ENCODE results near the gene DNAH5.
"Not testable (repeated sequence)": the region's sequence is repeated elsewhere in the genome, so short reads cannot be mapped to it uniquely, and the experiment has no call there.

Gene DNAH5, protein sequence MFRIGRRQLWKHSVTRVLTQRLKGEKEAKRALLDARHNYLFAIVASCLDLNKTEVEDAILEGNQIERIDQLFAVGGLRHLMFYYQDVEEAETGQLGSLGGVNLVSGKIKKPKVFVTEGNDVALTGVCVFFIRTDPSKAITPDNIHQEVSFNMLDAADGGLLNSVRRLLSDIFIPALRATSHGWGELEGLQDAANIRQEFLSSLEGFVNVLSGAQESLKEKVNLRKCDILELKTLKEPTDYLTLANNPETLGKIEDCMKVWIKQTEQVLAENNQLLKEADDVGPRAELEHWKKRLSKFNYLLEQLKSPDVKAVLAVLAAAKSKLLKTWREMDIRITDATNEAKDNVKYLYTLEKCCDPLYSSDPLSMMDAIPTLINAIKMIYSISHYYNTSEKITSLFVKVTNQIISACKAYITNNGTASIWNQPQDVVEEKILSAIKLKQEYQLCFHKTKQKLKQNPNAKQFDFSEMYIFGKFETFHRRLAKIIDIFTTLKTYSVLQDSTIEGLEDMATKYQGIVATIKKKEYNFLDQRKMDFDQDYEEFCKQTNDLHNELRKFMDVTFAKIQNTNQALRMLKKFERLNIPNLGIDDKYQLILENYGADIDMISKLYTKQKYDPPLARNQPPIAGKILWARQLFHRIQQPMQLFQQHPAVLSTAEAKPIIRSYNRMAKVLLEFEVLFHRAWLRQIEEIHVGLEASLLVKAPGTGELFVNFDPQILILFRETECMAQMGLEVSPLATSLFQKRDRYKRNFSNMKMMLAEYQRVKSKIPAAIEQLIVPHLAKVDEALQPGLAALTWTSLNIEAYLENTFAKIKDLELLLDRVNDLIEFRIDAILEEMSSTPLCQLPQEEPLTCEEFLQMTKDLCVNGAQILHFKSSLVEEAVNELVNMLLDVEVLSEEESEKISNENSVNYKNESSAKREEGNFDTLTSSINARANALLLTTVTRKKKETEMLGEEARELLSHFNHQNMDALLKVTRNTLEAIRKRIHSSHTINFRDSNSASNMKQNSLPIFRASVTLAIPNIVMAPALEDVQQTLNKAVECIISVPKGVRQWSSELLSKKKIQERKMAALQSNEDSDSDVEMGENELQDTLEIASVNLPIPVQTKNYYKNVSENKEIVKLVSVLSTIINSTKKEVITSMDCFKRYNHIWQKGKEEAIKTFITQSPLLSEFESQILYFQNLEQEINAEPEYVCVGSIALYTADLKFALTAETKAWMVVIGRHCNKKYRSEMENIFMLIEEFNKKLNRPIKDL (N-terminal part only)

DNA sequence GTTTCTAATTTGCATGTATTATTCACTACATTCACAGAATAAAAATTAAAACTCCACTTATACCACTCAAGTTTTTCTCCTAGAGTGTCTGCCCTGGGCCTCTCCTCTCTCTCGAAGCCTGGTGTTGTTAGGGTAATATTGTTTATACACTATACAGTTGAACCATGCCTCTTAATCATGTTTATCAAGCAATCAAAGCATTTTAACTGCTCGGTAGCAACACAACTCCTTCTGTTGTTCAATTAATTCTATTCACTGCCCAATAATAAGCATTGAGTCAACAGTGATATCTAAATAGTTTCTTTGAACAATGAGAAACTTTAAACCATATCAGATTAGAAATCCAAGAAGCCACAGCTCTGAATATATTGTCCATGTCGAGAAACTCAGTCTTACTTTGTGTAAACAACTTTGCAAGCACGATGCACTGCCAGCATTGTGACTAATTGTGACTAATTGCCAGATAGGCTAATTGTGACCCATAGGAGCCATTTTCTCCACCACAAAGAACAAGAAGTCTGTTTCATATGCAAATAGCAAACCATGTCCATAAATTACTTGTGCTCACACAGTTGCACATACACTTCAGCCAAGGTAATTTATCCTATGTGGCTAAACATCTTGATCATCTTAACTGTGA, at the start of gene DNAH5:
Gene DNAH5, minus strand, starts transcription at position 129 of the 640 bp plus-strand sequence. CDS start 250 bp downstream, outside the sequence.
- DNase-seq, result no peak

DNA sequence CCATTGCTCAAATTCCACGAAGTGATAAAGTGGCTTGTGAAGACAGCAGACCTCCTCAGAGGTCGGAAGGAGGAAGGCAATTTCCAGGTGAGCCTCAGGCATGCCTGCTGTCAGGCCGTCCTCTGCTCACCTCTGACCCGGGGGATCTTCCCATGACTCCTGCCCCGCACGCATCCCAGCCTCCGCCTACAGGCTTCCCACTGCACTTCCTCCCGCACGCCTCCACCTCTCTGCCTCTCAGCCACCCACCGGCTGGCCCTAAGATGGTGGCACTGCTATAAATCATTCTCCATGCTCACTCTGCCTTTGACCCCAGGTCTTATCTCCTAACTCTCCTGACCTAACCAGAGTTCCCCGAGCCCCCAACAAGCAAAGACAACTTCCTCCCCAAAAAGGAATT, 49.4 kb upstream of the DNAH5 start:
- no peak for DNase-seq

DNA sequence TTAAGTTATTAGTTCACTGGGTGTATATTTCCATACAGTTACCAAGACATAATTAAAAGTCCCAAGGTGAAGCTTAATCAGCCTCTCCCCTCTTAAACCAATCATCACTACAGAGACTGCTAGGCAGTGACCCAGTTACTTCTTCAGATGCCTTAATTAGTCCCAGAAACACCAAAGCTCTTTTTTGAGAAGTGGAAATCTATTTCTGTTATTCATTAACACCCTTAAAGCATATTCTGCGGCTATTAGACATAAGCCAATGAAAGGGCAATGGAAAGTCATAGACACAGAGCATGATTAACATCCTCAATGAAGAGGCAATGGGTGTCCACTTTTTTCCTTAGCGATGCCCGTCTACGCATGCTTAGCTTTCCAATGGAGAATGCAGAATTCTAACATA, 48.3 kb upstream of the DNAH5 start:
- no peak for DNase-seq

DNA sequence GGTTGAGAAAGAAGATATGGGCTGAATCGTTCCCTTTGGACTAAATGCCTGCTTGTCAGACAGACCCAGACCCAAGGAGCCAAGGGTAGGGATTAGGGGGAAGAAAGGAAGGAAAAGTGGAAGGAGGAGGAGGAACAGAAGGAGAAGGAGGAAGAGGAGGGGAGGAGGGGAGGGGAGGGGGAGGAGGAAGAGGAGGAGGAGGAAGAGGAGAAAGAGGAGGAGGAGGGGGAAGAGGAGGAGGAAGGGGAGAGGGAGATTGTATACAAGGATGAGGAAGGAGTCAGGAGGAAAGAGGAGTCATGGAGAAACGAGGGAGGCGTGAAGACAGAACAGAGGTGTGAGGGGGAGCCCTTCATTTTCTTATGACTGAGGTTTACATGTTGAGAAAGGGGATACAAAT, 46.9 kb upstream of the DNAH5 start:
- no peak for DNase-seq

DNA sequence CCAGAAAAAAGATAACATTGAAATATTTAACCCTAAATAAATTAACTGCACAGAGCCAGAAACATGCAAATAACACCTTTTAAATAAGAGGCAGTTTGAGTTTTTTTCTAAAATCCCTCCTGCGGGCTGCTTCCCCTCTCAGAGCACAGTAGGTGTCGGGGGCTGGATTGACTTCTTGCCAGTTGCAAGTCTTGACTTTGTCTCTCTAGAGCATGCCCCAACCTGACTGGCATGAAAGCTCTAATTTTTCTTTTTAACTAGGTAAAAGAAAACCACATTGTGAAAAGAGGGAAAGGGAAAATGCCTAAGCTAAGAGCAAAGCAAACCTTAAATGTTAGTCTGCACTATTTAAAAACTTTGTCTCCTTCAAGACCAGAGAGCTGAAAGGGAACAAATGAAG, 46.4 kb upstream of the DNAH5 start:
- DNase-seq, result no peak

DNA sequence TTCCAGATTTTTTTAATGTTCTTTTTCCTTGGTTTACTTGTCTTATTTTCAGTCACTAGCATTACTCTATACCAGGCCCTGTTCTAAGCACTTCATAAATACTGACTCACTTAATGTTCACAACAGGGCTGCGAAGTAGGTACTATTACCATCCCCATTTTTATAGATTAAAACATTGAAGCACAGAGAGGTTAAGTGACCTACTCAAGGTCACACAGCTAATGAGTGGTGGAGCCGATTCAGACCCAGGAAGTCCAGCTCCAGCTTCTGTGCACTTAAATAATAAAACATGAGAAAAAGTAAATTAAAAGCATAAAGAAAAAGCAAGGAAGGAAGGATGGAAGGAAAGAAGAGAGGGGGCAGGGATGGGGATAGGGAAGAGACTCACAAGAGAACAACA, 45.3 kb upstream of the DNAH5 start:
- no peak for DNase-seq

DNA sequence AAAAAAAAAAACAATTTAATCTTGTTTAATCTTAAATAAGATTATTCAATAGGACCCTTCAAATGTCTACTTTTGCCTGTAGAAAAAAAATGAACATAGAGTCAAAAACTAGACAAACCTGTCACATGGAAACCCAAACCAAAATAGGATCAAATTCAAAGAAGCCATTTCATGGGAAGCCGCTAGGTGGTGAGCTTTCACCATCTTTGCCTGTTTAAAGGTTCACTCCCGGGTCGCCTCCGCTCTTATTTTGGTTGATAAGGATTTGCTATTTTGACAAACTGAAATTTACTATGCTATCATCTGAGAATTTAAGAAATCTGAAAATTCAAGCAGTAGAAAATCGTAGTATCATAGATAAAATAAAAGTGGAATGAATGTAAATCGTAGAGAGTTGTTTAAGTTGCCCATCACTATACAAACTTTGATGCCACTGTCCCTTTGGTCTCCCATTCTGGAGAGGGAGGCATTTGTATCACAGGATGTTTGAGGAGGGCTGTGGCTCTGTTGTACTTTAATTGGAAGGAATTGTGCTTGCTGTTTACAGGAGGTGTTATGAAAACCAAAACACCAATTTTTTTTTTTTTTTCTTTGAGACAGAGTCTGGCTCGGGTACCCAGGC, 43.5 kb upstream of the DNAH5 start:
- peak; percentile 63 for DNase-seq

DNA sequence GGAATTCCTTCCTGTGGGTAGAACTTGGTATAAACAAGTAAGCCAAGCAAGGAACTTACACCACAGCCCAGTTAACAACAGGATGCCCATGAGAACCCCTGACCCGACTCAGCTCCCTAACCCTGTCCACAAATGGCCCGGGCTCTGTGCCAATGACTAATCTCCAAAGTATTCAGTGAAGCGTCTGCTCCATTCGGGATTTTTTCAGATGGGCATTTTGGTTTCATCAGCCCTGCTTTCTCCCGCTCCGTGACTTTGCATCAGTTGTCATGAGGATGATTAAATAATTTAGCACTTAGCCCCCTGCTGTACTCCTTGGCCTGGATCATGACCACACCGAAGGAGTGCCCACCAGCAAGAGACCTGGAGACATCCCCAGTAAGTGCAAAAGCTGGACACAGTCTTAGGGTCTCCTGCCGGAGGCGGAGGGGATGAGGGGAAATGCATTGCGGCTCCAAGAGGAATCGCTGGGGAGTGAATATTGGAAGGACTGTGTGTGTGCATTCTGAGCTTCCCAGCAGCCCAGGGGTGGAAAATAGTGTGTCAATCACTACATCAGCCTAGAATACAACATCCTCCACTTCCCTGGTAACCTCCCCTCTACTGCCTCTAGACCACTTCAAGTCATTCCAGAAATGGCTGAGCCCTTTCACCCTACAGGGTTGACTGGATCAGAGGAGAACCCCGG, 41.4 kb upstream of the DNAH5 start:
- no peak for DNase-seq

DNA sequence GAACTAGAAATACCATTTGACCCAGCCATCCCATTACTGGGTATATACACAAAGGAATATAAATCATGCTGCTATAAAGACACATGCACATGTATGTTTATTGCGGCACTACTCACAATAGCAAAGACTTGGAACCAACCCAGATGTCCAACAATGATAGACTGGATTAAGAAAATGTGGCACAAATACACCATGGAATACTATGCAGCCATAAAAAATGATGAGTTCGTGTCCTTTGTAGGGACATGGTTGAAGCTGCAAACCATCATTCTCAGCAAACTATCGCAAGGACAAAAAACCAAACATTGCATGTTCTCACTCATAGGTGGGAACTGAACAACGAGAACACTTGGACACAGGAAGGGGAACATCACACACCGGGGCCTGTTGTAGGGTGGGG, 40.4 kb upstream of the DNAH5 start:
- not testable (repeated sequence) for DNase-seq

DNA sequence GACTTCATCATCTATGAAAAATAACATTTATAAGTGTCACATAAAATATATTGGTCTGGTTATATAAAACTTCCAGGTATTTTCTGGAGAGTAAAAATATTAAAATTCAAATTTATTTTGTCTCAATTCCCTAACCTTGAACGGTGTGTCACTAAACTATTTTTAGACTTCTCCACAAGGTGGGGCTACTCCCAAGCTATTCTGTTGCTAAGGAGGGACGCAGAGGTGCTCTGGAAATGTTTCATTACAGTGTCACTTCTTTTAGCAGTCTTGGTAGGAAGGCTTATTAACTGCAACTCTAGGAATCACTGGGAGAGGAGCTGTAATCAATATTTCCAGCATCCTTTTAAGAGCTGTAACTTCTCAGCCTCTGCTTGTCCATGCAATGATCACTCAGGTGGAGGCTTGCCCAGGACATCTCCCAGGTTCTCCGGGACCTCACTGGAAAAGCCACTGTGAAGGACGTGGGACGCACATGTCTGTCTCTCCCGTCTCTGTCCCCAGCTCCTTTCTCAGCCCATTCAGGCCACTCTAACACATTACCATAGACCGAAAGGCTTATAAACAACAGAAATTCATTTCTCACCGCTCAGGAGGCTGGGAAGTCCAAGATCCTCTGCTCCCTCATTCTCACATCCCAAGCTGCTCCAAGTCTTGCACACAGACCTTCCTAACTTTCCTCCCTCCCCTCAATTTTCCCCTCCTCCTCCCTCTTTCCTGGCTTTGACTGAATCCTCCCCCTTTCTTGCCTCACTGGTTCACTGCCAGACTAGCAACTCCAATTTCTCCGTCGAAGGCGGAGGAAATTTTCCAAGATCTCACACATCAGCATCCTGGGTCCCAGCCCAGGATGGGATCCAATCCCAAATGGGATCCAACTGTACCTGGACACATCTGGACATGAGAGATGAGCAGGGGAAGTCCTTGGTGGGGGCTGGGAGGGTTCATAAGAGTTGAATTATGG, 32.7 kb upstream of the DNAH5 start:
- DNase-seq, result peak; percentile 37

DNA sequence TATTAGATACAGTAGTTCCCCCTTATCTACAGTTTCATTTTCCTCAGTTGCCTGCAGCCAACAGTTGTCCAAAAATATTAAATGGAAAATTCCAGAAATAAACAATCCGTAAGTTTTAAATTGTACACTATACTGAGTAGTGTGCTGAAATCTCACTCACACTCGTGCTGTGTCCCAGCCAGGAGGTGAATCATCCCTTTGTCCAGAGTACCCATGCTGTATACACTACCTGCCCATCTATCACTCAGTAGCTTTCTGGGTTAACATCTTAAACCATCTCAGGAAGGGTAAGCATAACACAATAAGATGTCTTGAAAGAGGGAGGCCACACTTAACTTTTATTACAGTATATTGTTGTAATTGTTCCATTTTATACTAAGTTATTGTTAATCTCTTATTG, 31.7 kb upstream of the DNAH5 start:
- no peak for DNase-seq

DNA sequence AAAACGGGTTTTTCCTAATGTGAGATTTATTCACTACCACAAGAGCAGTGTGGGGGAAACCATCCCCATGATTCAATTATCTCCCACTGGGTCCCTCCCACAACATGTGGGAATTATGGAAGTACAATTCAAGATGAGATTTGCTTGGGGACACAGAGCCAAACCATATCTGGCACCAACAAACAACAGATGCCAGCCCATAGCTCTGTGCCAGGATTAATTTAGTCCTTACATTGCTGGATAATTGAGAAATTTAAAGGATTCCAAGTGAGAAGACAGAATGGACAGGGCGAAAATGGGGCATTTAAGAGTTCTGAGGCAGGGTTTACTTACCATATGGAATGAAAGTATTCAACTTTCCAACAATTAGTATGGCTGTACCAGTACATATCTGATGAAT, 30.8 kb upstream of the DNAH5 start:
- no peak for DNase-seq

DNA sequence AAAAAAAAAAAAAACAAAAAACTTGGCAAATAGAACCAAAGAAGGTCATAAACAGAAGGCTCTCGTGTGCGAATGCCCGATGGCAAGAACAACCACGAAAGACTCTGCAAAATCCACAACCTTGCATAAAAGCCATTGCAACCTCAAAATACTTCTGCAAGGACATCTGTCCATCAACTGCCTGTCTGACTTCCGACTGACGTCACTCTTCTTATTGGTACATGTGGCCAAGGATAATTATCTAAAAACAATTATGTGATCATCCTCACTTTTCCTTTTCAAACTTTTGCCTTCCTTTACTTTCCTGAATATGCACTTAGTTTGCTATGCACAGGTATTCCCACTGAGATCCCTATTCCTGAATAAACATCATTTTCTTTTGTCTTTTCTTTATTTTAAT, 29.2 kb upstream of the DNAH5 start:
- DNase-seq, result no peak

DNA sequence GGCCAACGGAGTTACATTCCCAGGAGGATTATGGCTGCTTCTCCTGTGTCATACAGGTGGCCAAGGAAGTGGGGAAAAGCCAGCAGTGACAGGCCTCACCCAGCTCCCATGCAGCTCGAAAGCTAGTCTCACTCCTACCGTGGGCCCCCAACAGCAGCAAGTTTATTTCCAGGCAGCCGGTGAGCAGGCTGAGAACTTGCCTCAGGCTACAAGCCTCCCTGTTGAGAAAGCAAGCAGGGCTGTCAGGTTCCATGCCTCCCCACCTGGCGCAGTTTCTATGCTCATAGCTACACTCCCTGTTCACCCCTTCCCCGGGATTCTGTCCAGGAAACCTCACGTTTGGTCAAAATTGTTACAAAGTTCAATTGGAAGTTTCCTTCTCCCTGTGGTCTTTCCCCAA, 27.5 kb upstream of the DNAH5 start:
- DNase-seq, result no peak

DNA sequence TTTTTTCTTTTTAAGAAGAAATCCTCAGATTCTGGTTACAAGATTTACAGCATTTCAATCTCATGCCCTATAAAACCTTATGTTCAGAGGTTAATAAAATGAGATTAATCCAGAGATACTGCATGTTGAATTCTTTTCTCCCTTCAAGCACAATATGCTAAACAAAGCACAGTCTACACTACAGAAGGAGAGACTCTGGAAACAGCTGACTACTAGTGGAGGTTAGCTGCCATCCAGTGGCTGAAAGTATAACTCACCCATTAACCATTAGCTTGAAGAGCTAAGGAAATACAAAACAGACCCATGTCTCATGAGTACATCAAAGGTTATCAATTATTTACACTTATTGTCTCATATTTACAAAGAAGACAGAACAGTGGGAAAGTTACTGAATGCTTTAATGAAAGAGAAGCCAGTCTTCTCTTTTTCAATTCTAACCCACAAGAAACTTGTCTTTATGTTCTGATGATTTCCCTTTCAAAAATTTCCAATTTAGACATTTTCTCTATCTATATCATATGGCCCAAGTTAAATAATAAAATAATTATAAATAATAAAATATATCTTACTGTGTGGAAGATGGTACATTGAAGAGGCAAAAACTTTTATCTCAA, 12.7 kb upstream of the DNAH5 start:
- peak; percentile 58 for DNase-seq

DNA sequence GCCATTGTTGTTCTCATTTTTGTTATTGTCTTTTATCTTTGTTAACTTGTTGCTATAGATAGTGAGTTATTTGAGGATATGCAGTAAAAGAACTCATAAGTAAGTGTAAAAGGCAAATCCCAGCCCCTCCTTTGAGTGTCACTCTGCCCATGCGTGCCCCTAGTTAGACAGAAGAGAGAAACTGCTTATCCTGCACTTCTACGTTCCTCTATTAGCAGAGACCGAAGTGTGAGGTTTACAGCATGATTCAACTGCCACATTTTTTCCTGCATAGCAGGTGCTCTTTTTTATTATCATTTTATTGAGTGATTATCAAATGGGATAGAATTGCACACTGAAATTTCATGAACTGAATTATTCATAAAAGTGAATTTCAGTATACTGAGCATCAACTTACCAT, 12.0 kb upstream of the DNAH5 start:
- DNase-seq, result no peak

DNA sequence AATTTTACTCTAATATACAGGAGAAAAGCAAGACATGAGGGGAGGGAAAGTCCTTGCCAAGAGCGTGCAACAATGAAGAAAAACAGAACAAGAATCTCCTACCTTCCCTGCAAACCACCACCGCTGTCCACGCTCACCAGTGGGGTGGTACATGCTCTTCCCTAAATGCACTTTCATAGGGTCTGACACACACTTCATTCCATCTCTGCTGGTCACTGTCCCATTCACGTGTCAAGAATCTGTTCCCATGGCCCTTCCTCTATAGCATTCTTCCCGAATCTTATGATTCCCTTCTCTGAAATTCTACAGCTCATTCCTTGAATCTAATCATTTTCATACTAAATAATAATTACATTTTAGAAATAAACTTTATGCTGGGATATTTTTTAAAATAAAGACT, 11.4 kb upstream of the DNAH5 start:
- no peak for DNase-seq

DNA sequence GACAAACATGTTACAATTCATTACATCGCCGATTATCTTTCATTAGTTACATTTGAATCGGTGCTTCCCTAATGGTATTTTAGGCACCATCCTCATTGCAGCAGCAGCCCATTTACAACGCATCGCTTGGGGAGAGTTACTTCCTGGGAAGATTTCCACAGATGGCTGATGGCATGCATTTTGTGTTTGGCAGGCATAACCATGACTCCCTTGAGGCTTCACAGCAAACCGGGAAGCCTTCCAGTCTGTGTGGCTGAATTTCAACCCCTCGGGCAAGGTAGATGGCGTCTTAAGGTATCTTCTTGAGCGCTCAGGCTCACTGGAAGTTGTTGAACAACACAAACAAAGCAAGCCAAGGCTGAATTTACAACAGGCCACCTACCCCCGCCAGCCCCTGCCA, 1.6 kb upstream of the DNAH5 start:
- no peak for DNase-seq

DNA sequence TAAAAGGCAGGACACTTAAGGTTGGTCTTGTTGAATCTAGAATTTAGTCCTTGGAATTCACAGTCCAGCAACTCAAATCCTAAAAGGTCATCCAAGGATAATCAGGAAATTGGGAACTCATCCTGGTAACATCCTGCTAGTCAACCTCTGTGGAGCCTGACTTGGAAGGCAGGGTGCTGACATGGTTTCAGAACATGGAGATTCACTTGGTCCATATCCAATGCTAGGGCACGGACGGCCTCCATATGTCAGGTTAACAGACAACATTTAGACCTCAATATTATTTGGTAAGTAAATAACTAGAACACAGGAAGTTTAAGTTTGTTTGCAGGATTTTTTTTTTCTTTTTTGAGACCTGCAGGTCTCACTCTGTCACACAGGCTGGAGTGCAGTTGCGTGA, 783 bp upstream of the DNAH5 start:
- DNase-seq, result no peak

DNA sequence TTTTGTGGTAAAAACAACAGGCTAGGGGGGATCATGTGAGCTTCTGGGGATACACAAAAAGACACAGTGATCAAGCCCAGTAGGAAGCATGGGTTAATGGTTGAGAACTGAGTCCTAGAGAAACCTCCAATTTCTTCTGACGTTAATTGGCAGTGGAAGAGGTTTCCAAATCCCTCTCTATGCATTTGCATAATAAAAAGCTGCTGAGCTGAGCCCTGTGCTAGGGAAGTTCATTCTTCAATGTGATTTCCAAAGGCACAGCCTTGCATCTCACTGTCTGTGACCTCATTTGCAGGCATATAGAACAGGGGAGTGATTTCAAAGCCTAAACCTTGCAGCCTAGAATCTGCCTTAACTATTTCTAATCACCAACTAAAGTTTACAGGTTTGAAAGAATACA, 812 bp downstream of the DNAH5 start:
- no peak for DNase-seq

All from NCI-H2029 treated with DMSO at 0.1 percent for 48 hours (cell line).